Measurements from ENCODE around the gene BCKDHB.

The BCKDHB gene

GRCh38 chr6:80154160-80154559, 47.7 kb downstream of the BCKDHB start:
- Histone ChIP-seq H3K27me3 (ENCODE audit: insufficient read depth, low read length) (no peaks in the 10 kb centered on the region), H2BK12ac (ENCODE audit: low read length) (no peak overlapping the region), H3K9ac (ENCODE audit: low read length) (no peak overlapping the region), H2AK5ac (ENCODE audit: low read length) (no peak overlapping the region), H3K23ac (ENCODE audit: low read length) (no peak overlapping the region), H3K14ac (ENCODE audit: low read length) (no peak overlapping the region), H3K4me3 (ENCODE audit: low read depth, low read length) (no peak overlapping the region), H3K18ac (ENCODE audit: low read length) (no peak overlapping the region), H3K79me2 (ENCODE audit: control insufficient read depth, insufficient read depth, low read length, poor library complexity) (no peaks in the 10 kb centered on the region), H2AFZ (ENCODE audit: insufficient read depth, low read length, poor library complexity) (no peak overlapping the region), H2BK5ac (ENCODE audit: low read depth, low read length, poor library complexity) (no peak overlapping the region), H4K91ac (ENCODE audit: low read depth, low read length) (no peak overlapping the region), H3K36me3 (ENCODE audit: control insufficient read depth in 1 of 2, insufficient read depth in 2 of 2, low read length in 2 of 2) (no peaks in the 10 kb centered on the region), H3K4me2 (ENCODE audit: low read length) (no peak overlapping the region), H4K8ac (ENCODE audit: low read depth, low read length) (no peak overlapping the region), H4K12ac (ENCODE audit: low read depth, low read length) (no peak overlapping the region), H3K27ac (ENCODE audit: low read depth, low read length) (no peak overlapping the region), H3K4me1 (ENCODE audit: control insufficient read depth in 1 of 2, insufficient read depth in 2 of 2, low read length in 2 of 2) (no peaks in the 10 kb centered on the region), H3K79me1 (ENCODE audit: low read length) (no peaks in the 10 kb centered on the region), H3K9me3 (ENCODE audit: insufficient read depth, low read depth, low read length) (no peaks in the 10 kb centered on the region), H3K4ac (ENCODE audit: low read depth, low read length) (no peak overlapping the region), H2BK120ac (ENCODE audit: insufficient read depth, low read length, poor library complexity) (no peak overlapping the region)
- no CpG with 5 or more reads among the region's 2 CpGs for WGBS (ENCODE audit: extremely low coverage, insufficient coverage, insufficient read length)
- no peak for DNase-seq

GRCh38 chr6:80156221-80156620, 49.8 kb downstream of the BCKDHB start:
- Histone ChIP-seq H3K14ac (ENCODE audit: low read length) (no peak overlapping the region), H3K79me2 (ENCODE audit: control insufficient read depth, insufficient read depth, low read length, poor library complexity) (no peaks in the 10 kb centered on the region), H4K91ac (ENCODE audit: low read depth, low read length) (no peak overlapping the region), H4K12ac (ENCODE audit: low read depth, low read length) (no peak overlapping the region), H3K27me3 (ENCODE audit: insufficient read depth, low read length) (no peaks in the 10 kb centered on the region), H3K4me2 (ENCODE audit: low read length) (no peak overlapping the region), H3K4me3 (ENCODE audit: low read depth, low read length) (no peak overlapping the region), H3K79me1 (ENCODE audit: low read length) (no peaks in the 10 kb centered on the region), H3K4ac (ENCODE audit: low read depth, low read length) (no peak overlapping the region), H2BK5ac (ENCODE audit: low read depth, low read length, poor library complexity) (no peak overlapping the region), H2BK120ac (ENCODE audit: insufficient read depth, low read length, poor library complexity) (no peak overlapping the region), H3K36me3 (ENCODE audit: control insufficient read depth in 1 of 2, insufficient read depth in 2 of 2, low read length in 2 of 2) (no peaks in the 10 kb centered on the region), H3K9ac (ENCODE audit: low read length) (no peak overlapping the region), H2AFZ (ENCODE audit: insufficient read depth, low read length, poor library complexity) (no peak overlapping the region), H3K18ac (ENCODE audit: low read length) (no peak overlapping the region), H4K8ac (ENCODE audit: low read depth, low read length) (no peak overlapping the region), H2AK5ac (ENCODE audit: low read length) (no peak overlapping the region), H2BK12ac (ENCODE audit: low read length) (no peak overlapping the region), H3K23ac (ENCODE audit: low read length) (no peak overlapping the region), H3K27ac (ENCODE audit: low read depth, low read length) (no peak overlapping the region), H3K4me1 (ENCODE audit: control insufficient read depth in 1 of 2, insufficient read depth in 2 of 2, low read length in 2 of 2) (no peaks in the 10 kb centered on the region), H3K9me3 (ENCODE audit: insufficient read depth, low read depth, low read length) (no peaks in the 10 kb centered on the region)
- DNase-seq = no peak

- no peak overlapping the region for H3K18ac ChIP-seq (ENCODE audit: low read length)
- no peak for DNase-seq
- no peaks in the 10 kb centered on the region for H3K36me3 ChIP-seq (ENCODE audit: control insufficient read depth in 1 of 2, insufficient read depth in 2 of 2, low read length in 2 of 2)
- H3K23ac ChIP-seq (ENCODE audit: low read length) = no peak overlapping the region
- no peaks in the 10 kb centered on the region for H3K79me2 ChIP-seq (ENCODE audit: control insufficient read depth, insufficient read depth, low read length, poor library complexity)
- H4K12ac ChIP-seq (ENCODE audit: low read depth, low read length) = no peak overlapping the region
- H3K27me3 ChIP-seq (ENCODE audit: insufficient read depth, low read length) = no peaks in the 10 kb centered on the region
- H2BK120ac ChIP-seq (ENCODE audit: insufficient read depth, low read length, poor library complexity) = no peak overlapping the region
- H4K8ac ChIP-seq (ENCODE audit: low read depth, low read length) = no peak overlapping the region
- no peak overlapping the region for H3K14ac ChIP-seq (ENCODE audit: low read length)
- no peak overlapping the region for H3K4ac ChIP-seq (ENCODE audit: low read depth, low read length)
- no peak overlapping the region for H3K9ac ChIP-seq (ENCODE audit: low read length)
- H3K27ac ChIP-seq (ENCODE audit: low read depth, low read length) = no peak overlapping the region
- H4K91ac ChIP-seq (ENCODE audit: low read depth, low read length) = no peak overlapping the region
- H2AK5ac ChIP-seq (ENCODE audit: low read length) = no peak overlapping the region
- H3K4me1 ChIP-seq (ENCODE audit: control insufficient read depth in 1 of 2, insufficient read depth in 2 of 2, low read length in 2 of 2) = peaks cover 0 to 4% of the 10 kb centered on the region in 2 experiments
- WGBS (ENCODE audit: extremely low coverage, insufficient coverage, insufficient read length) = no CpG with 5 or more reads among the region's 2 CpGs
- H3K79me1 ChIP-seq (ENCODE audit: low read length) = no peaks in the 10 kb centered on the region
- H2BK5ac ChIP-seq (ENCODE audit: low read depth, low read length, poor library complexity) = no peak overlapping the region
- H2BK12ac ChIP-seq (ENCODE audit: low read length) = no peak overlapping the region
- no peak overlapping the region for H2AFZ ChIP-seq (ENCODE audit: insufficient read depth, low read length, poor library complexity)
- no peaks in the 10 kb centered on the region for H3K9me3 ChIP-seq (ENCODE audit: insufficient read depth, low read depth, low read length)
- H3K4me2 ChIP-seq (ENCODE audit: low read length) = no peak overlapping the region
- no peak overlapping the region for H3K4me3 ChIP-seq (ENCODE audit: low read depth, low read length)
Observed at GRCh38 chr6:80158478-80158989, 52.1 kb downstream of the BCKDHB start.

- Histone ChIP-seq H3K4me2 (ENCODE audit: low read length) (no peak overlapping the region), H2AFZ (ENCODE audit: insufficient read depth, low read length, poor library complexity) (no peak overlapping the region), H3K4ac (ENCODE audit: low read depth, low read length) (no peak overlapping the region)
Observed at GRCh38 chr6:80161434-80161833, 55.0 kb downstream of the BCKDHB start.

More at GRCh38 chr6:80161434-80161833, 55.0 kb downstream of the BCKDHB start:
- Histone ChIP-seq H3K9me3 (ENCODE audit: insufficient read depth, low read depth, low read length) (no peaks in the 10 kb centered on the region), H4K12ac (ENCODE audit: low read depth, low read length) (no peak overlapping the region), H3K4me3 (ENCODE audit: low read depth, low read length) (no peak overlapping the region), H3K27me3 (ENCODE audit: insufficient read depth, low read length) (no peaks in the 10 kb centered on the region), H2BK12ac (ENCODE audit: low read length) (no peak overlapping the region), H4K91ac (ENCODE audit: low read depth, low read length) (no peak overlapping the region), H3K36me3 (ENCODE audit: control insufficient read depth in 1 of 2, insufficient read depth in 2 of 2, low read length in 2 of 2) (no peaks in the 10 kb centered on the region), H3K18ac (ENCODE audit: low read length) (no peak overlapping the region), H2BK120ac (ENCODE audit: insufficient read depth, low read length, poor library complexity) (no peak overlapping the region), H3K9ac (ENCODE audit: low read length) (no peak overlapping the region), H3K23ac (ENCODE audit: low read length) (no peak overlapping the region), H3K79me1 (ENCODE audit: low read length) (no peaks in the 10 kb centered on the region), H3K79me2 (ENCODE audit: control insufficient read depth, insufficient read depth, low read length, poor library complexity) (no peaks in the 10 kb centered on the region), H2BK5ac (ENCODE audit: low read depth, low read length, poor library complexity) (no peak overlapping the region), H3K14ac (ENCODE audit: low read length) (no peak overlapping the region), H4K8ac (ENCODE audit: low read depth, low read length) (no peak overlapping the region), H3K27ac (ENCODE audit: low read depth, low read length) (no peak overlapping the region), H3K4me1 (ENCODE audit: control insufficient read depth in 1 of 2, insufficient read depth in 2 of 2, low read length in 2 of 2) (peaks cover 0 to 8% of the 10 kb centered on the region in 2 experiments), H2AK5ac (ENCODE audit: low read length) (no peak overlapping the region)
- no CpG with 5 or more reads among the region's 1 CpG for WGBS (ENCODE audit: extremely low coverage, insufficient coverage, insufficient read length)
- DNase-seq = no peak
